HG03097 (cell line): ENCODE measurements around the gene NUDT12.

Experiments
- ATAC-seq: cut with Tn5 transposase; IDR thresholded peaks from one replicate; pipeline ENCODE4 v1.9.1; 2021; ENCODE audit not compliant: unreplicated experiment, low FRiP score

NUDT12 gene

DNA sequence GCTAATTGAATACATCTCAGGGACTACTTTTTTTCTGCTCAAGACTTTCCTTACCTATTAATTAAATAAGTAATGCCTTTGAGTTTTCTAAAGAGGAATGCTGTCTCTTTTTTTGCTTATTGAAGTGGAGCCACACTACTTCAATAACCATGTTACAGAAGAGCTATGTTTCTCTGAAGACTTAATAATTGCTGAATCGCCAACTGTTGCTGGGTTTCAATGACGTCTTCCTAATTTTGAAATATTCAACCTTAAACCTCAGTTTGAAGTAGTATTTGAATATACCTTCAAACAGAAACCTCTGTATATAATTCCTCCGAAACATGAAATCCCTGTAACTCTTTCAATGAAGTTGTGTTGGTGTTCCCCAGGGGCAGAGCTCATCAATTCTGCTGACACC is 21.0 kb downstream of the NUDT12 start:
- ATAC-seq = no peak

DNA sequence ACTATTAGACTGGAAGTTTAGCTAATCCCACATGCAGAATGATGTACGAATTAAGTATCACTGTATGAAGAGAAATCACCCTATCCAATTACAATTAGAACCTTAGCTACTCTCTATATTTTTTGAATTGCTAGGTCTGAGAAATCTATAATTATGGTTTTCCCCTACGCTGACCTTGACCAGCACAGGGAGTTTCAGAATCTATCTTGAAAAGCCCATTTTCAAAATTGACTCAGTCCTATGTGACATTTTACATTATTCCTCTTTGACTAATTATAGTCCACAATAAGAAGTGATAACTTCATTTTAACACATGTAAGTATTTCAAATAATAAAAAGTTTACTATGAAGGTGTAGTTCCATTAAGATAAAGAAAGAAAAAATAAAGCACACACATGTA is 21.5 kb downstream of the NUDT12 start:
- no peak for ATAC-seq

DNA sequence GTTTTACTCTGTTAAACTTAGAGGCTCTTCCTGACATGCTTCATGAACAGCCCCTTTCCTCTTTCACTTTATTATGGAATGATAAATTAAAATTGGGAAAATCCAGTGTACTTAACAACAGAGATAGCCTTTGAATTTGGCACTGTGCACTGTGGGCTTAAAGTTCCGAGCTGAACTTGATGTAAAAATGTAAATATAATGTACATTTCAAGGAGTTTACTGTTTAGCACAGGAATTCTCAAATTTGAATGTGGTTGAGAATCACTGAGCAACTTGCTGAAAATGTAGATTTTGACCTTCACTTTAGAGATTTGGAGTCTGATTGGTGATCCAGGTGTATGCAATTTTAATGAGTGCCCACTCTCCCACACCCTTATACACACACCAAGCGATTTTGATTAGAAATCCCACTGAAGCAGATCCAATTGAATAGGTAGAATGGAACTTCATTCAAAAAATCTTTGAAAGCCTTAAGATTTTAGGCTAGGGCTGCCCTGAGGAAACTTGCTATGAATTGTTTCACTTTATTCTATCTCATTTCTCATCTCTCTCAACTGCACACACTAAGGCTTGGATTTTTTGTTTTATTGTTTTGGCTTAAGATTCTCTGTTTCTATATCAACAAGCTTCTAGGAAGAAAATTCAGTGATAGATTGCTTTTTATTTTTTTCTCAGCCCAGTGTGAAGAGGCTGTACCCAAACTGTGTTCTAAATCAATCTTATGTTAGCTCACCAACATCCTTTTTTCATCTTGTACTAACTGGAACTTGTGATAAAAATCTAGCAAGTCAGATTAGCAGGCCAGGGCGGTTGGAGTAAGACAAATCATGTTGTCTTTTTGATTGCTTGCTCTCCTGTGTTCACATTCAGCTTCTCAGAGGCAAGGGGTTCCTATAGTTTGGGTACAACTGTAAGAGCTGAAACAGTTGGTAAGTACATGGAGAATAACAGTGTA is 22.9 kb downstream of the NUDT12 start:
- ATAC-seq = no peak

DNA sequence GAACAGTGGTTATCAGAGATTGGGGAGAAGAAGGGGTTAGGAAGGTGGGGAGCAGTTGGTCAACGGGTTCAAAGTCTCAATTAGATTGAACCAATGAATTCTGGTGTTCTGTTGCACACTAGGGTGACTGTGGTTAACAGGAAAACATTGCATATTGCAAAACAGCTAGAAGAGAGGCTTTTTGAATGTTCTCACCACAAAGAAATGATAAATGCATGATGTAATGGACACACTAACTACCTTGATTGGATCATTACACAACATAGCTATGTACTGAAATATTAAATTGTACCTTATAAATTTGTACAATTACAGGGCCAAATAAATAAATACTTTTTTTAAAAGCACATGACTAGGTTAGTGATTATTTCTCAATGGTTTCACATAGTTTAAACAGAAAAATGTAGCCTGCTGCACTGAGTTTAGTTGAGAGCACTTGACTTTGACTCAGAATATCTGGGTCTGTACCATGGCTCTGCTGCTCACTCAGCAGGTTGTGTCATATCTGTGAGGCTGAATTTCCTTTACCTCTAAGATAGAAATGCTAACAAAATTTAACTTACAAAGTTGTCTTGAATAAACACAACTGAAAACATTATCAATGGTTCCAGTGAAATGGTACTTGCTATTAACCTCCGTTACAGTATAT is 30.4 kb downstream of the NUDT12 start:
- ATAC-seq = no peak

DNA sequence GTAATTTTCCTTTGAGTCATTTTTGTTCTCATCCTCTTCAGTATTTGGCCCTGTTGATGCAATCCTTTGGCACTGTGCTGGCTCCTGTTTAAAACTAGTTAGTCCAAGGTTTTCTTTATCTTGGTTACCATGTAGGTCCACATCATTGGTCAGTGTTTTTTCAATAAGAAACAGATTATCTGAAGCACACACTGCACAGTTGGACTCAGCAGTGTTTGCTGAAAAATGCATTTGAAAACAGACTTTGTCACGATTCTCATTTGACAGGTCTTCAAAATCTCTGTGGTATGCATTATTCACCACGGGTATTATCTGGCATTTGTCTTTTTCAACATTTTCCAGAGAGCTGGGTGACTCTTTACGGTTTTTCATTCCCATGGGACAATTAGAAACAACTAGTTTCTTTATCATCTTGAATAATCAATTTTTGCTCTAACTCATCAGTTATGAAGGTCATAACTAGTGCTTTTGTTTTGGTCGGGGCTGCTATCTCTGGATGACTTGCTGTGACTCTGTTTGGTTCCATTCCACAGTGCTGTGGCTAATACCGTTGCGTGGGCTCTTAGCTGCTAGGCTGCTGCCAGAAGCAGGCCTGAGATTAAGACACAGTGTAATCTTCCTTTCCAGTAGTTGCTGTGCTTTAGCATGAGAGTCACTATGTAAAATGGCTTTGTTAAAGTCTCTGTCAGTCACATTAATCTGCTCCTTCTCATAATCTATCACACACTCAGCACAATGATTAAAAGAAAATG is 36.2 kb downstream of the NUDT12 start:
- no peak for ATAC-seq

DNA sequence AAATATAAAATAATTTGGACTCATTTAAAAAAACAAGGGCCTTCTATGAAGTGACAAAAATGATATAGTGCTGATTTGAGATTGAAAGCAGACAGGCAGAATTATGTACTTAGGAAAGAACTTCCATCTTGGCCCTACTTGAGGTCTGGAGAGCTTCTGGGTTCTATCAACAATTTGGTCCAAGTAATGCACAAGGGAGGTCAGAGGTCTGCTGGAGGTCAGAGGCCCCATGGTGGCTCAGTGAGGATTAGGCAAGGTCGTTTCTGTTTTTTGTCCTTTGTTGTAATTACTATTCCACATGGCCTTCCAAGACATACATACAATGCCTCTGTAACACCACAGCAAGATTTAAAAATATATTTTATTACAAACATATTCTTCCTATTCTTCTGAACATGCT is 37.2 kb downstream of the NUDT12 start:
- no peak for ATAC-seq

DNA sequence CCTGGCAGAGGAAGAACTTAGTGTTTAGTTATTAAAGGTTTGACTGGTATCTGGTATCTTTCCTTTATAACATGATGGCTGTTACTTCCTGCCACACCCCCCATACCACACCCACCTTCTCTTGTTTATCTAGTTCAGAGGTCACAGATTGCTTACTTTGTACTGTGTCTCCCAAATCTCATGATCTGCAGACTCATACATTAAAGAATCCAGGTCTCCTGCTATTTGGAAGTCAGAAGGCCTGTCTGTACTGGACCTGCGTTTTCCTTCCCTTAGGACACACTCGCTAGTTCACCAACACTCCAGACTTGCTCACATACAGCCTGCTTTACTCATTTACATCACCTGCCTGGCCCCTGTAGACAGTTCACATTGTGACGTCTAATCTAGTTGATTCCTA is 39.3 kb downstream of the NUDT12 start:
- no peak for ATAC-seq

DNA sequence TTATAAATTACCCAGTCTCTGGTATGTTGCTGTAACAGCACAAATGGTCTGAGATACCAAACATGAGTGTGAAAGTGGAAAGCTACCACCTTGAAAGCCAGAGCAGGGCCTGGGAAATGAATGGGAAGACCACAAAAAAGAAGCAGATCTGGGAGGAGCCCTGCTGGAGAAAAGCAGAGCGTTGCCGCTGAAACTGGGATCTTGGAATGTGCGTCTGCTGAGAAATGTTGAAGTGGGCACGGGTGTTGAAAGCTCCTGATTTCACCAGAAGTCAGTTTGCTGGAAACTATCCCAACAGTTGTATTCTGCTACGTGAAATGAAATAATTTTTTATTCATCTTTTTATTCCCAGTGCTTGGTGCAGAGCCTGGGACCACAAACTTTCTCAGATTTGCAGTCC is 40.0 kb downstream of the NUDT12 start:
- ATAC-seq = no peak

DNA sequence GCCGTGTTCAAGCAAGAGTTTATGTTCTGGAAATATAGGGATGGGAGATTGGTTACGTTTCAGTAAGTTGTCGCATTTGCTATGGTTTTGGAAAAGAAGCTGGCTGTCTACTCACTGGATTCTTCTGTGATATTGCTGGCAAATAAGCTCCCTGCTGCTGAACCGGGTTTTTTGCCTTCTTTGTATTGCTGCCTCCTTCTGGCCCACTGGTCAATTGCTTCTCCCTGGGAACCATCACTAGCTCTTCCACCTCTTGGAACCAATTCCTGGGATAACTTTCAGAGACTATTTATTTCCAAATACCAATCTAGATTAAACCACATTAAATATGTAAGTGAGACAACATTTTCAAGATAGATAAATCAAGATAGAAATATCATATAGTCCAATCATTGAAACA is 43.0 kb downstream of the NUDT12 start:
- ATAC-seq = no peak

DNA sequence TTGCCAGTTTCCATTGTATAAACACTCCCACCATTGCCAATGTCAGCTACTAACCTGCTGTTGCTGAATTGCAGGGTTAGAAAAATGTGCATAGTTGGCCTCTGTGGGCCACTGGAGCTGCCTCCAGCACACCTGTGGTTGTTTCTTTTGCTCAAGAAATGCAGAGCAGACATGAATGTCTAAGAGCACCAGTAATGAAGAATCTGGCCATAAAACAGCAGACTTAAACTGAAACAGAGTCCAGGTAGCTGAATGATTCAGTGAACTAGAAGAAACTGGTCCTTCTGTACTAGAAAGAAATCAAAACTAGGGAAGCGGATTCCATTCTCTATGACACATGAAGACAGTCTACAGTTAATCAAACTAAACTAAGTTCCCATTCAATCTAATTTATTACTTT is 48.2 kb downstream of the NUDT12 start:
- ATAC-seq = no peak

DNA sequence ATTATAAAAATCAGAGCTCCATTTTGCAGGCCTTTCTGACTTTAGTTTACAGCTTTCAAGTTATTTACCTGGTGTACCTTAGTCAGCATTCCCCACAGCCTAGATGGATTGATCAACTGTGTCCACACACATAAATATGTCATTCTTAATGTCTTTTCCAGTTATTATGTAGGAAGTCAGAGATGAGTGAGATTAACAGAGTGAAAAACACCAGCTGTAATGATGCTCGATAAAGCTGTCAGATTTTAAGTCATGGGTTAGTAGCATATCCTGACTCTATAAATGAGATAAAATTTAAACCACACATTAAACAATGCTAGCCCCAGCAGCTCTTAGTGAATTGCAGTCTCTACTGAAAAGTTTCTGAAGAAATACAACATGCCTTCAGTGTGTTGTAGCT is 48.9 kb downstream of the NUDT12 start:
- no peak for ATAC-seq

DNA sequence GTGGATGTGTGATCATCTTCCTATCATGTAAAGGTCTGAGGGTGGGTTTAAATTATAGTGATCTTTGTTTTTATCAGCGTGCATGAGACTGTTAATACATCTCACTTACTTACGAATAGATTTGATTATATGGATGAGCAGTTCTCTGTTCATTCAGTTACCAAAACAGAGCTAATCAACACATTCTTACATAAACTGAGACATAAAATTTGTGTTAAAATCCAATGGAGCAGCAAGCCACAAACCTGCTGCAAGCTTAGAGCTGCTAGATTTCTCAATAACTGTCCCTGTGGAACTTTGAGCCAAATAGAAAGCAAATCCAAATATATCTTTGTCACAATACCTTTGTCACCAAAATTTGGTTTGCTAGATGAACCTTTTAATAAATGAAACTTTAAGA is 50.1 kb downstream of the NUDT12 start:
- ATAC-seq = no peak

DNA sequence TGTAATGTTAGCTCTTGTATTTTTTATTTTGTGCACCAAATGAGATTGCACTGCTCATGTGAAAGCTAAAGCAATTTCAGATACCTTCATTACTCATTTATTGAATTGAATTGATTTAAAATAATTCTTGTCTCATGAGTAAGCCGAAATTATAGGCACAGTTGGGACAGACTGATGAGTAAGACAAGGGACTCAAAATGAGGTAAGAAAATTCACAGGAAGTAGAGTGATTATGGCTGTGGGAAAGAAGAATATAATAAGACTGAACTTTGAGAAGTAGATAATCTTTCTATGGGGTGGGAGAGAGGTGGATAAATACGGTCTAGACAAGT is 51.1 kb downstream of the NUDT12 start:
- no peak for ATAC-seq

DNA sequence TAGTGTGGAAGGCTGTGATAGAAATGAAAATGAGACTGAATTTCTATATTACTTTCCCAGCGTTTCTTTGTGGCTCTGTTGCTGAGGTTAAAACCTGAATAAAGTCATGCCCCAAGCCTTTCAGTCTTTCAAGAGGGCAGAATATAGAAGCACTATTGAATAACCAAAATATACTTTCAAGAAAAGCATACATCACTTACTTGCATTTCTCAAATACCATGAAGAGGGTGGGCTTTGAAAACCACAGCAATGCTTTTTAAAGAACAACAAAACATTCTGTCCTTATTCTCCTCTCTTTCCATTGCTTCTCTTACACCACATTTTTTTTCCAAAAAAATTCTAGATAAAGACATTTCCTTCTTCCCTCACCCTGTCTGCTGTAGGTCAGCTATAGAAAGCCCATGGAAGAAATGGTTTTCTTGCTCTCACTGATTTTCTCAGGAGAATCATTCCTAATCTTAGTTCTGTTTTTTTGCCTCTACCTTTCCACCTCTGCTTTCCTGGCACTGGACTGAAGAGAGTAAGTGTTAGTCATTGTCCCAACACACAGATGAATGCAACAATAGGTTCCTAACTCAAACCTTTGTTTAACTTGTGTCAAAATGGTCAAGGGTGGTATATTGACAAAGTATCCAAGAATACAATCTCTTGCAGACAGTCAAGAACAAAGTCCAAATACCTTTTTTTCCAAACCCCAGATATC is 51.6 kb downstream of the NUDT12 start:
- no peak for ATAC-seq

DNA sequence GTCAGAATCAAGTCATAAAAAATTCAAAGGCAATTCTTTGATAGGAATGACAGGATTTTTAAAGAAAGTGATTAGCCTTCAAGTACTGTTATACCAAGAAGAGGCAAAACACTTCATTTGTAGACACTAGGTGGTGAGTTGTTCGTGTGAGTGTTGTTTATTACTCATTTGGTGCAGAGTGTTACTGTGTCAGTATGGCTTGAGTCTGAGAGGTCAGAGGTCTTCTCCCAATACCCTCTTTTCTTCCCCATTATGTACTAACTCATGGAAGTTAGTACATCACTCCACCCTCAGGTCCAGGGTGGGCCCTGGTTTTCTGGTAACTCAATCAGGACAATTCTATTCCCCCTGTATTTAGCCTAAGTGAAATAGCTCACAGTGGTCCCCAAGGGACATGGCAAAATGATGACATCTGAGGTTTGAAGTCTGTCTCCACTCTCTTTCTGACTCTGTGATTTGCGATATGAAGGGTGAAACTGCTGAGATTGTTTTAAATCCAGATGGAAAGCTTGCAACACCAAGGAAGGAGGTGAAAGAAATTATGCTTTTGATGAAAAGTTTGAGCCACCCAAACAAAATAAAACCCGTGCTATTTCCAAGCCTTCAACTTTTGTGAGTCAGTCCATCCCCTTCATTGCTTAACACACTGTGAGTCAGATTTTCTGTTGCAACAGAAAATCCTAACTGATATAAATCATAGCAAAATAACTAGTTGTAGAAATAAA is 56.8 kb downstream of the NUDT12 start:
- ATAC-seq = no peak

DNA sequence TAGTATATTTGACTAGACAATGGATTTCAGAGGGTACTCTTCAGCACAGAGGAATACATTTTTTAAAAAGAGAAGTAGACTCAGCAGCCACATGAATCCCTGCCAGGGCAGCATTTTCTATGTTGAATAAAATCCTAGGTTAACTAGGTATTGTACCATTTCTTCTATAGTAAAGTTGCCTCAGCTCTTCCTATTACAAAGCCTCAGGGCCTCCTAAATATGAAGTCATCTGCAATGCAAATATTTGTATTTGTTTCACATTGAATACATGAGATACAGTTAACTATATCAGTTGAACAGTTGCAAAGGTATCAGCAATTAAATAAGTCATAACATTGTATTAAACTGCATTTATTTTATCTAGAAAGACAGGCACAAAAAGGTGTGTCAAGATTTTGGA is 59.5 kb downstream of the NUDT12 start:
- ATAC-seq = no peak

DNA sequence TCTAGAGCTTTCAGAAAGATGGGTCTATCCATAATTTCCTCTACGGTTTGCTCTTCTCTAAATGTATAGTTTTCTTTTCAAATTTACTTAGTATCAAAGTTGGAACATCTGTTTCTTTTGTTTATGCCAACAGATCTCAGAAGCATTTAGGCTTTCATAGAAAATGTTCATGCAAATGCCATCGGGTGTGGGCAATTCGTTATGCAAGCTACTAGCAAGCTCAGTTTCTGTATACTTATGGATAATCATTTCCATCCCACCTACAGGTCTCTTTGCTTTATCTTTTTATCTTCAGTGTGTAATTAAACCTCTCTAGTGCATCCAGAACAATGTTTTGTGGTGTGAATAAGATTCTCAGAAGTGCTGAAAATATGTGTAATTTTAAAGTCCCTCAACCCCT is 59.9 kb downstream of the NUDT12 start:
- ATAC-seq = no peak
